Stimulated activated CD4-positive, alpha-beta T cell treated with anti-CD3 and anti-CD28 coated beads, Interleukin-15, amount 100 ng/mL, for 24 hours (primary cell): ENCODE data around the gene WDR38.

Source experiments
- DNase-seq: peaks from one replicate; pipeline ENCODE4 v3.0.0-alpha.2; 2020

WDR38 gene

DNA sequence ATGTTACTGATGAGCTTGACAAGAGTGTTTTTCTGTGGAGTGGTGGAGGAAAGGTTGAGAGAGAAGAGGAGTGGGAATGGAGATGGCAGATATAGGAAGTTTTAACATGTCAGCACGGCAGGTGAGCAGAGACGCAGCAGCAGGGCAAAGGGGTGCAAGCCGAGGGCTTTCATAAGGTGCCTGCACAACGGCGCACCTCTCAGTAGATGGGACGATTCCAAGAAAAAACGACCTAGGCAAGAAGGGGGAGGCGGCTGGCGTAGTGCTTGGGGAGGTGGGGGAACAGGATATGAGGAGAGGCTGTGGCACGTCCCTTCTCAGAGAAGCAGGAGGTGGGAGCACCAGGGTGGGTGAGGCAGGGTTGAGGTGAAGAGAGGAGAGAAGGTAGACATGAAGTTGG lies 33.2 kb downstream of the WDR38 start:
- no peak for DNase-seq

DNA sequence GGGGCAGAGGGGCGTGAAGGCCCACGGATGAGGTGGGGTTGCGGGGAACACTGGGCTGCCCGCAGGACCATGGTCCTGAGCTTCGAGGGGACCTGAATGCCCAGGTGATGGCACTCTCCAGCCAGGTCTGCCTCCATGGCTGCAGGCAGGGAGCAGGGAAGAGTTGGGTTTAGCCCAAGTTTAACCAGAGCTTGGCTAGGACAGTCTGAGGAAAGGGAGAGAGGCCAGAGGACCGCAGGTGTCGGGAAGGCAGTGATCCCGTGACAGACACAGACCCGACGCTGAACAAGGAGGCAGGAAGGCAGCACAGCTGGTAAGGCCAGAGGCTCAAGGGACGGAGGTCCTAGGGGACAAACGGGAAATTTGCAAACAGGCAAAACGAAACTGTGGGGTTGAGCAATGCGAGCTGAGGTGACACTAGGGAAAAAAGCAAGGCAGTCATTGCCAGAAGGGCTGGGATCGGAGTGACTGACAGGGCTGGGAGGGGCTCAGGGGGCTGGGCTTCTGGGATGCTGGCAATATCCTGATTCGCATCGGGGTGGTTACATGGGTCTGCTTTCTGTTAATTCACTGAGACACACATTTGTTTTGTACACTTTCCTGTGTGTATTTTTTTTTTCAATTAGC lies 33.7 kb downstream of the WDR38 start:
- no peak for DNase-seq

DNA sequence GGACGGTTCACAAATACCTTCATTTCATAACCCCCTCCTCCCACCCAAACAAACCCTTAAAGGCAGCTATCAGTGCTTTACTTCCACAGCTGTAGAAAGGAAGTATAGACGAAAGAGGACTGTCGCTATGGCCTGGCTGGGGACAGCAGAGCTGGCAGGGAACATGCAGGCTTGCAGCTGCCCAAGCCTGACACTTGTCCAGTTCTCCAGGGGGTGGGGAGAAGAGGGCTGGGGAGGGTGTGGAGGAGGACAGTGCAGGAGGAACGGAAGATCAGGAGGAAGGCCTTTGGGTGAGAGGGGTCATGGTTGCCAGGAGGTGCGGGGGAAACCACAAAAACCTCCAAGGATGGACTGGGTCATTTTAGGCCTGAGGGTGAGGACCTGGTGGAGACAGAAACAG lies 34.6 kb downstream of the WDR38 start:
- no peak for DNase-seq

DNA sequence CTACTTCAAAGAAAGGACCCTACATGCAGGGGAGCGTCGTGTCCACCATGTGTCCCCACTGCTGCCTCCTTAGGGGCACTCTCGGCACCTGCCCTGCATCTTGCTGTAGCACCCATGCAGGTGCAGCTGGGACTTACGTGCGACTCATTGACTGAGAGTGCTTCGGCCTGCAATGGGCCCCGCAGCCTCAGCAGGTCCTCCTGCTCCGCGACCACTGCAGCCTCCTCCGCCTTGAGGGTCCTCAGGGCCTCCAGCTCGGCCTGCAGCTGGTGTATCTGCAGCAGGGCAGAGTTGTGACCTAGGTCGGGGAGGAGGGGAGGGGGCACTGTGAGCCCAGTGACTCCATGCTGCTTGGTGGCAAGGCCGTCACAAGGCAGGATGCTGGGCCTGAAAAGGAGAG lies 35.7 kb downstream of the WDR38 start:
- DNase-seq, result no peak

DNA sequence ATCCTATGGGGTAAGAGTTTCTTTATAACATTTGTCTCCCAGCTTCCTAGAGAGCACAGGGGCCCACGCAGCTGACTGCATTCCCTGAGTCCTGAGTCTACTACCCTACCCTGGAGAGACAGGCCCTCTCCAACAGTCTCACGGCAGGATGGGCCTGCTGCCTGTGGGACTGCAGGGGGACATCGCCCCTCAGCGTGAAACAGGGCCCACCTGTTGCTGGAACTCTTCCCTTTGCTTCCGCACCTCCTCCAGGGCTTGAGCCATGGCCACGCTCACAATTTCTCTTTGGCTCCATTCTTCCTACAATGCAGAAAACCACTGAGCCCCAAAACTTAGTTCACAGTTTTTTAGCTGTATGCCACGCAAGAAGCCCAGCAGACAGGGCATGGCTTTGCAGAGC lies 36.9 kb downstream of the WDR38 start:
- DNase-seq, result no peak

DNA sequence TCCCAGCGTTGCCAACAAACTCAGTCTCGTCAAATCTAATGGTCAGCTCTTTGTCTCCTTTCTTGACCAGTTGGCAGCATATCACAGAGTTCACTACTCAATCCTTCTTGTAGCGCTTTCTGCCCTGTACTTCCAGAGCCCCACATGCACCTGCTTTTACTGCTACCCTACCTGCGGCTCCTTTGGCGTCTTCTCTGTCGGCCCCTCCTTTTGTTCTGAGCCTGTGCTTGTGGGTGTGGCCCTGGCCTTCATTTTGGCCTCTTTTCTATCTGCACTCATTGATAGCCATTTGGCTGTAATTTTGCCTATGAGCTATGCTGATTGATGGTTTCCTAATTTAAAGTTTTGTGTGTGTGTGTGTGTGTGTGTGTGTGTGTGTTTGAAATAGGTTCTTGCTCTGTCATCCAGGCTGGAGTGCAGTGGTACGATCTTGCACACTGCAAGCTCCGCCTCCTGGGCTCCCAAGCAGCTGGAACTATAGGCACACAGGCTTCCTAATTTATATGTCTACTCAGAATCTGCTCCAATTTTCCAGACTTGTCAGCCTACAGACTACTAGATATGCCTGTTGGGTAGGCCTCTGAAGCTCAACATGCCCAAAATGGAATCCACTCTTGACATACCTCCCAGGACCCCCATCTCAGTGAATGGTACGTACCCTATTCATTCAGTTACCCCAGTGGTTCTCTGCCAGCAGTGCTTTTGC lies 40.9 kb downstream of the WDR38 start:
- no peak for DNase-seq

DNA sequence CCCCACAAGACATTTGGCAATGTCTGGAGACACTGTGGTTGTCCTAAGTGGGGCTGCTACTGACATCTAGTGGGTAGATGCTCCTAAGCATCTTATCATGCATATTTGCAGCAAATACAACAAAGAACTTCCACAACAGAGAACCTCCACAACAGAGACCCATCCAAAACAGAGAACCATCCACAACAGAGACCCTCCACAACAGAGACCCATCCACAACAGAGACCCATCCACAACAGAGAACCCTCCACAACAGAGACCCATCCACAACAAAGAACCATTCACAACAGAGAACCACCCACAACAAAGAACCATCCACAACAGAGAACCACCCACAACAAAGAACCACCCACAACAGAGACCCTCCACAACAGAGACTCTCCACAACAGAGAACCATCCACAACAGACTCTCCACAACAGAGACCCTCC lies 41.5 kb downstream of the WDR38 start:
- peak; percentile 18 for DNase-seq

DNA sequence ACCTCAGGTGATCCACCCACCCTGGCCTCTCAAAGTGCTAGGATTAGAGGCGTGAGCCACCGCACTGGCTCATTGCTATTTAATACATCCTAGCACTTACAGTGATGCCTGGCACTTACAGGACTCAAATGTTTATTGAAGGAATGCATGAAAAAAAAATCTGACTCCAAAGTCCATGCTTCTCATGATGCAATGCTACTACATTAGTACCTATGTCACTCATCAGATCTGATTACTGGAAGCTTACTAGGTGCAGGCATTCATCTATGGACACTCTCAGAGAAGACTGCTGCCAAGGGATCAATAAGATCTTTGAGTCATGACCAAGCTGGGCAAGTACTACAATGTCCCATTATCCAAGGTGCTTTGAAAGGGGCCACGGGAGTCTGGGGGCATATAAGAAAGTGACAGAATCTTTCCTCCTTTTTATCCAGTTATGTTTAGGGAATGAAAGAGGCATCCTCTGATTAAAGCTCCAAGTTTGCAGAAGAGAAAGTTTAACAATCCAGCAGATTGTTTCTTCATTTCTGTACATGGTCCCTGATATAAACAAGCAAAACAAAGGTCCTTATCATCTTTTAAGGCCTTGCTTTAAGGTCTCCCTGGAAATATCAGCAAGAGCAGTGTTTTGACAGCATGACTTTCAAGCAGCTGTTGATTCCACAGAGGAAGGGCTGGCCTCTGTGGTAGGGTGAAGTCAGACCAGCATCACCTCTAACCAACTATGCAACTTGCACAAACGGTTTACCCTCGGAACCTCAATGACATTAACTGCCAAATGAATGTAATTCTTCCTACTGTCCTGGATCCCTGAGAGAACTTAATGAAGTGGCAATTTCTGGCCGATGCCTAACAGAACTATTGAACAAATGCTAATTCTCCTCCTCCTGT lies 44.6 kb downstream of the WDR38 start:
- no peak for DNase-seq

DNA sequence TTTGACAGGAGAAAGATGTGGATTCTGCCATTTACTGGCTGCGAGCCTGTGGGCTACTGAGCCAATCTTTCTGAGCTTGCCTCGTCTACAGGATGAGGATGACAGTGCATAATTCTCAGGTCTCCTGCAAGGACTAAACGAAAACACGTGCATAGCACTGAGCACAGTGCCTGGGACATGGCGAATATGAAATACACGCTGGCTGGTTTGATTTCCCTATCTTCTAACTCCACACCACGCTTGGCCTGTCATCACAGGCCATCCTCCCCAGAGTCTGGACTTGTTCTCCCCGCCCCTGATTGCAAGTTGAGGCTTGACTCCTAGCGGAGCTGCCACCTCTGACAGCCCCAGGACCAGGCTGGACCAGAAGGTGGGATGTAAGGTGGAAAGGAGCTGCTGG lies 46.6 kb downstream of the WDR38 start:
- no peak for DNase-seq

DNA sequence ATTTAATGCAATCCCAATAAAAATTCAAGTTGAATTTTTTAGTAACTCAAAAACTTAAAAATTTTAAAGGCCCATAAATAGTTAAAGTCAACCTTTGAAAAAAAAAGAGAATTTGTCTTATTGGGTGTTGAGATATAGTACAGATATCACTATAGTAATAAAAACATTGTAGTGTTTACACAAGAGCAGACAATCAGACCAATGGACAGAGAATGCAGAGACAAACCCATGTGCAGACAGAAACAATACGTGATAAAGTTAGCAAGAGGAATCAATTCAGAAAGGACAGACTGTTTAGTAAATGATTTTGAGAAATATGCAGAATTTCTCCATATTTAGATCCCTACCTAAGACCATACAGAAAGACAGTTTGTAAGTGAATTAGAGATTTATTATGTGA lies 53.7 kb downstream of the WDR38 start:
- DNase-seq, result no peak
